ENCODE measurements around the gene CHCHD4. TPM values are rescaled to one million over a fixed set of nuclear protein-coding genes. Genes with fewer than 3 reads are reported as not detected.

Gene CHCHD4
- total RNA-seq, 2 experiments from 2014 or later: 17.3 to 18.1 TPM

- DNase-seq (no peak), ATAC-seq (no peak)
- no peaks in the 10 kb centered on the region for H3K9me3 Mint-ChIP-seq (ENCODE audit: insufficient read depth)
- peaks cover 20% of the 10 kb centered on the region for H3K4me1 Mint-ChIP-seq (ENCODE audit: low read depth)
- ChIA-PET POLR2A (interaction anchor here (0.6 kb wide), 1 partner anchor 21 kb away, joined by 4 read pairs; no protein-coding TSS in a partner anchor), CTCF (no interaction called here)
- H3K36me3 Mint-ChIP-seq (ENCODE audit: low read depth): peaks cover 34% of the 10 kb centered on the region
- H3K27me3 Mint-ChIP-seq (ENCODE audit: low read depth): no peaks in the 10 kb centered on the region
- no peak overlapping the region for H3K4me3 Mint-ChIP-seq
- H3K27ac Mint-ChIP-seq: no peak overlapping the region
Observed at GRCh38 chr3:14148041-14148985, 23.6 kb upstream of the CHCHD4 start.

GRCh38 chr3:14147617-14148016, 22.9 kb upstream of the CHCHD4 start:
- no peak overlapping the region for H3K4me3 Mint-ChIP-seq
- POLR2A ChIA-PET: interaction anchor here (5.9 kb wide), 1 partner anchor 22 kb away, joined by 55 read pairs; the partner anchor contains the start of genes CHCHD4 and TMEM43
- CTCF ChIA-PET: no interaction called here
- H3K27ac Mint-ChIP-seq: no peak overlapping the region
- H3K9me3 Mint-ChIP-seq (ENCODE audit: insufficient read depth): no peaks in the 10 kb centered on the region
- no peaks in the 10 kb centered on the region for H3K27me3 Mint-ChIP-seq (ENCODE audit: low read depth)
- no peak for DNase-seq
- no peak for ATAC-seq
- peaks cover 37% of the 10 kb centered on the region for H3K36me3 Mint-ChIP-seq (ENCODE audit: low read depth)
- H3K4me1 Mint-ChIP-seq (ENCODE audit: low read depth): peaks cover 26% of the 10 kb centered on the region

GRCh38 chr3:14147066-14147435, 22.4 kb upstream of the CHCHD4 start:
- H3K4me1 Mint-ChIP-seq (ENCODE audit: low read depth): peaks cover 32% of the 10 kb centered on the region
- CTCF ChIA-PET: interaction anchor here (1.5 kb wide), 1 partner anchor 251 kb away, joined by 4 read pairs; no protein-coding TSS in a partner anchor
- H3K9me3 Mint-ChIP-seq (ENCODE audit: insufficient read depth): no peaks in the 10 kb centered on the region
- no peak for DNase-seq
- POLR2A ChIA-PET: interaction anchor here (3.3 to 5.9 kb wide), 2 partner anchors 21 to 31 kb away, joined by 26 to 55 read pairs; partner anchors contain the start of genes CHCHD4, LSM3, TMEM43 and XPC
- no peak overlapping the region for H3K27ac Mint-ChIP-seq
- H3K36me3 Mint-ChIP-seq (ENCODE audit: low read depth): peaks cover 38% of the 10 kb centered on the region
- no peak for ATAC-seq
- no peaks in the 10 kb centered on the region for H3K27me3 Mint-ChIP-seq (ENCODE audit: low read depth)
- H3K4me3 Mint-ChIP-seq: no peak overlapping the region

GRCh38 chr3:14146381-14147065, 21.9 kb upstream of the CHCHD4 start:
- DNase-seq: no peak
- CTCF ChIA-PET: interaction anchor here (1.5 kb wide), 1 partner anchor 250 kb away, joined by 4 read pairs; no protein-coding TSS in a partner anchor
- H3K27ac Mint-ChIP-seq: peak overlapping the region; percentile 1
- no peaks in the 10 kb centered on the region for H3K9me3 Mint-ChIP-seq (ENCODE audit: insufficient read depth)
- POLR2A ChIA-PET: interaction anchor here (1.2 to 5.9 kb wide), 3 partner anchors 21 to 32 kb away, joined by 3 to 55 read pairs (median 26); partner anchors contain the start of genes CHCHD4, LSM3, TMEM43 and XPC
- H3K4me1 Mint-ChIP-seq (ENCODE audit: low read depth): peaks cover 36% of the 10 kb centered on the region
- H3K4me3 Mint-ChIP-seq: no peak overlapping the region
- H3K27me3 Mint-ChIP-seq (ENCODE audit: low read depth): no peaks in the 10 kb centered on the region
- ATAC-seq: no peak
- peaks cover 43% of the 10 kb centered on the region for H3K36me3 Mint-ChIP-seq (ENCODE audit: low read depth)

- Mint-ChIP-seq H3K4me3 (no peak overlapping the region), H3K4me1 (ENCODE audit: low read depth) (peaks cover 36% of the 10 kb centered on the region), H3K9me3 (ENCODE audit: insufficient read depth) (no peaks in the 10 kb centered on the region), H3K27me3 (ENCODE audit: low read depth) (no peaks in the 10 kb centered on the region), H3K36me3 (ENCODE audit: low read depth) (peaks cover 42% of the 10 kb centered on the region), H3K27ac (peak overlapping the region; percentile 35)
- ChIA-PET CTCF (interaction anchor here (1.1 to 2.3 kb wide), 5 partner anchors 20 to 249 kb away, joined by 3 to 10 read pairs (median 4); partner anchors contain the start of genes CHCHD4, LSM3, TMEM43 and XPC), POLR2A (interaction anchor here (1.2 to 5.9 kb wide), 3 partner anchors 20 to 33 kb away, joined by 3 to 55 read pairs (median 26); partner anchors contain the start of genes CHCHD4, LSM3, TMEM43 and XPC)
- ATAC-seq (no peak), DNase-seq (no peak)
Observed at GRCh38 chr3:14145670-14146380, 21.2 kb upstream of the CHCHD4 start.

GRCh38 chr3:14145236-14145635, 20.6 kb upstream of the CHCHD4 start:
- CTCF ChIA-PET: interaction anchor here (1.1 to 2.3 kb wide), 5 partner anchors 8 to 58 kb away, joined by 3 to 10 read pairs (median 3); partner anchors contain the start of genes CHCHD4, LSM3, TMEM43 and XPC
- Mint-ChIP-seq H3K27ac (peak overlapping the region; percentile 65), H3K9me3 (ENCODE audit: insufficient read depth) (no peaks in the 10 kb centered on the region), H3K4me1 (ENCODE audit: low read depth) (peaks cover 36% of the 10 kb centered on the region), H3K36me3 (ENCODE audit: low read depth) (peaks cover 40% of the 10 kb centered on the region), H3K4me3 (no peak overlapping the region), H3K27me3 (ENCODE audit: low read depth) (no peaks in the 10 kb centered on the region)
- POLR2A ChIA-PET: interaction anchor here (0.6 to 5.9 kb wide), 4 partner anchors 19 to 281 kb away, joined by 3 to 55 read pairs (median 14); partner anchors contain the start of genes CHCHD4, LSM3, TMEM43 and XPC
- DNase-seq (no peak), ATAC-seq (no peak)

GRCh38 chr3:14144423-14145075, 19.9 kb upstream of the CHCHD4 start:
- peak overlapping the region; percentile 52 for H3K4me3 Mint-ChIP-seq
- peaks cover 40% of the 10 kb centered on the region for H3K36me3 Mint-ChIP-seq (ENCODE audit: low read depth)
- DNase-seq: peak; percentile 86
- H3K4me1 Mint-ChIP-seq (ENCODE audit: low read depth): peaks cover 36% of the 10 kb centered on the region
- no peaks in the 10 kb centered on the region for H3K9me3 Mint-ChIP-seq (ENCODE audit: insufficient read depth)
- ChIA-PET CTCF (interaction anchor here (1.1 to 2.3 kb wide), 5 partner anchors 8 to 59 kb away, joined by 3 to 10 read pairs (median 3); partner anchors contain the start of genes CHCHD4, LSM3, TMEM43 and XPC), POLR2A (interaction anchor here (0.6 to 5.9 kb wide), 4 partner anchors 16 to 282 kb away, joined by 3 to 55 read pairs (median 14); partner anchors contain the start of genes CHCHD4, LSM3, TMEM43 and XPC)
- no peaks in the 10 kb centered on the region for H3K27me3 Mint-ChIP-seq (ENCODE audit: low read depth)
- peak overlapping the region; percentile 88 for H3K27ac Mint-ChIP-seq
- peak; percentile 85 for ATAC-seq

GRCh38 chr3:14143271-14144225, 18.9 kb upstream of the CHCHD4 start:
- no peak for DNase-seq
- Mint-ChIP-seq H3K27me3 (ENCODE audit: low read depth) (no peaks in the 10 kb centered on the region), H3K27ac (peak overlapping the region; percentile 88), H3K4me3 (no peak overlapping the region), H3K9me3 (ENCODE audit: insufficient read depth) (no peaks in the 10 kb centered on the region), H3K4me1 (ENCODE audit: low read depth) (peaks cover 36% of the 10 kb centered on the region), H3K36me3 (ENCODE audit: low read depth) (peaks cover 41% of the 10 kb centered on the region)
- ChIA-PET CTCF (interaction anchor here (1.5 to 3.5 kb wide), 6 partner anchors 9 to 247 kb away, joined by 3 to 17 read pairs (median 7); partner anchors contain the start of genes CHCHD4, LSM3, TMEM43 and XPC), POLR2A (interaction anchor here (0.8 to 5.9 kb wide), 4 partner anchors 15 to 35 kb away, joined by 3 to 55 read pairs (median 21); partner anchors contain the start of genes CHCHD4, LSM3, TMEM43 and XPC)
- ATAC-seq: no peak

- peaks cover 36% of the 10 kb centered on the region for H3K4me1 Mint-ChIP-seq (ENCODE audit: low read depth)
- peaks cover 41% of the 10 kb centered on the region for H3K36me3 Mint-ChIP-seq (ENCODE audit: low read depth)
- no peaks in the 10 kb centered on the region for H3K27me3 Mint-ChIP-seq (ENCODE audit: low read depth)
- H3K4me3 Mint-ChIP-seq: no peak overlapping the region
- CTCF ChIA-PET: interaction anchor here (1.0 to 3.5 kb wide), 4 partner anchors 15 to 246 kb away, joined by 3 to 17 read pairs (median 7); partner anchors contain the start of genes CHCHD4, LSM3, TMEM43 and XPC
- POLR2A ChIA-PET: interaction anchor here (2.3 to 5.9 kb wide), 3 partner anchors 10 to 36 kb away, joined by 5 to 55 read pairs (median 16); partner anchors contain the start of genes CHCHD4, LSM3, TMEM43 and XPC
- H3K27ac Mint-ChIP-seq: peak overlapping the region; percentile 83
- DNase-seq (no peak), ATAC-seq (peak; percentile 28)
- H3K9me3 Mint-ChIP-seq (ENCODE audit: insufficient read depth): no peaks in the 10 kb centered on the region
Observed at GRCh38 chr3:14142567-14143270, 18.0 kb upstream of the CHCHD4 start.

Data from activated CD8-positive, alpha-beta T cell treated with anti-CD3 and anti-CD28 coated beads, Interleukin-2, amount 10 ng/mL, durations not matched to agents 7 days and 5 days (primary cell).